Motor neuron (in vitro differentiated cells): ENCODE data around the gene PCDH19. TPM values are rescaled to one million over a fixed set of nuclear protein-coding genes. Genes with fewer than 3 reads are reported as not detected.

Source experiments
- ATAC-seq, 8 experiments: fragments of 200-7000 bp; cut with Tn5 transposase; replicated peaks in 6 of 8; 2 replicates each; pipeline ENCODE4 v1.8.0; 2021; ENCODE audit warnings: mild to moderate bottlenecking in 8 of 8, moderate library complexity in 8 of 8
- H3K27ac ChIP-seq, 2 donors: fragments of 250-450 bp; sonication (Bioruptor Pico); 2 replicates each; pipeline ENCODE4 v1.9.0; 2021; ENCODE audit warnings: antibody characterized with exemption in 2 of 2, mild to moderate bottlenecking in 2 of 2, moderate library complexity in 1 of 2
- H3K4me1 ChIP-seq, 2 donors: fragments of 250-450 bp; sonication (Bioruptor Pico); replicated peaks in 1 of 2; 2 replicates each; pipeline ENCODE4 v1.6.1; 2021; ENCODE audit warnings: antibody characterized with exemption in 2 of 2, mild to moderate bottlenecking in 2 of 2, moderate library complexity in 1 of 2
- H3K4me3 ChIP-seq, 5 donors: fragments of 250-450 bp; sonication (Bioruptor Pico); 2 replicates each; pipeline ENCODE4 v1.9.0; 2021; ENCODE audit warnings: antibody characterized with exemption in 5 of 5, mild to moderate bottlenecking in 5 of 5, moderate library complexity in 4 of 5
- WGBS, 10 experiments: fragments of 450-650 bp; shearing (Covaris generic); methylation state at CpG; one replicate each; pipeline ENCODE4 v1.0.0; 2022; 5-methylcytosine and 5-hydroxymethylcytosine counted together
- in situ Hi-C, 9 experiments: fragments of 400-800 bp; cut with MboI; loops; one replicate each; pipeline ENCODE4 v1.15.0; 2021; ENCODE audit warnings: low sequenced_read_pairs in 9 of 9, low pct_unique_long_range_greater_than_20kb in 2 of 9; ENCODE audit not compliant: unreplicated experiment in 9 of 9
- total RNA-seq, 8 experiments: library from RNA; unstranded; fragments of 300-600 nt; gene quantifications; 2 replicates each; pipeline versions ENCODE4 v1.2.3 to v1.2.4, GENCODE V29; 2022

Gene PCDH19
- total RNA-seq, 8 experiments from 2014 or later: 0.20 to 11.2 (median 9.1) TPM

DNA sequence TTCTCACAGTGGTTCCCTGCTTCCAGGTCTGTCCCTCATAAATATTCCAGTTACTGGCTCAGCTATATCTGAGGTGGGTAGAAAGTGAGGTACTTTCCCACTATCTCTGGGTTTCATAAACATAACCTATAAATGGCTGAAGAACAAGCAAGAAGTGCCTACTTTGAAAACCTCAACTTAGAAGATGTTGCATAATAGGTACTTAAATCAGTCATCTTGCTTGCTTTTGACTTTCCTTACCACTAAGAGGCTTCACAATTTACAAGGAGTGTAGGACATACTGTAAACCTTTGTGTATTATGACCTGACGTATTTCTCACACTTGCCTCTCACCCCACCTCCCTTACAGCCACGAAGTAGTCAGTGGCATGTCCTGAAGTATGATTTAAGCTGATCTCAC, 145.9 kb downstream of the PCDH19 start:
- 0 to 51% methylated on average over 1 to 2 of the region's 2 CpGs; no CpG with 5 or more reads in 8 of the 10 experiments for WGBS, 10 experiments
- Histone ChIP-seq H3K27ac (no peak overlapping the region), H3K4me1 (no peaks in the 10 kb centered on the region), H3K4me3 (no peak overlapping the region)
- in situ Hi-C loops: no loop called here
- no peak for ATAC-seq

DNA sequence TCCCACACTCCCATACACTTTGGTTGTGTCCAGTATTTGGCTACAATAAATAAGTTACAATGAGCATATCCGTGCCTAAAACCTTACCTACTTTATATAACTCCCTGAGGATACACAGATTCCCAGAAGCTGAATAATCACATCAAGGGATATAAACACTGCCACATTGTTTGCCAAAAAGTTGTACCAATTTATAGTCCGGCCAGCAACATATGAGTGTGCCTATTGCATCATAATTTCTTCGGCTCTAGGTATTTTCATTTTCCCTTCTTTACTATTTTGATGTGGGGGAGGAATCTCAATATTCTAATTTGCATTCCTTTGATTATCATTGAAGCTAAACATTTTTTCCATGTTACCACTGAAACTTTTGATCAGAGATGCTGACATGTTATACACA, 146.4 kb downstream of the PCDH19 start:
- WGBS, 10 experiments: 0 to 100% (median 50%) methylated on average over 1 to 3 of the region's 3 CpGs; no CpG with 5 or more reads in 3 of the 10 experiments
- no peak for ATAC-seq
- Histone ChIP-seq H3K27ac (no peak overlapping the region), H3K4me1 (no peaks in the 10 kb centered on the region), H3K4me3 (no peak overlapping the region)
- in situ Hi-C loops: no loop called here

DNA sequence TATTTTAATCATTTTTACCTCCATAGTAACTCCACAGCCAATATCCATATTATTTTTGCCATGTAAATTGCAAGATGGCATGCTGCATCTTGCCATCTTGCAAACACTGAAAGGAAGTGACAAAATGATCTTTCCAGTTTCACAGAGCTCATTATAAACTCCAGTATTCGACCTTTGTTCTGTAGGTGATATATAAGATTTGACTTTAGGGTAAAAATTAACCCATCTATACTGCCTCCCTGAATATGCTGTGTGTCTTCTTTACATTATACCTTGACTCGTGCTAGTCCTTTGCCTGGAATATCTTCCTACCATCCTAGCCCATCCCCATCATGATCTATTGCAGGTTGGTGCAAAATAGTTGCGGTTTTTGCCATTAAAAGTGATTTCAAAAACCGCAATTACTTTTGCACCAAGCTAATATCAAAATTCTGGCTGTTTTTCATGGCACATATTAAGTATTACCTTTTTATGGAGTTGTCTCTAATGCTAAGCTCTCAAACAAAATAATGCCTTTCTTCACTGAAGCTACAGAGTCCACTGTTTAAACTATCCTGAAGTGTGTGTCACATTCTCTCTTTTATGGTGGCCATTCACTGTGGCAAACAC, 161.1 kb downstream of the PCDH19 start:
- in situ Hi-C loops: no loop called here
- Histone ChIP-seq H3K27ac (no peak overlapping the region), H3K4me1 (no peaks in the 10 kb centered on the region), H3K4me3 (no peak overlapping the region)
- WGBS, 10 experiments: 21 to 92% (median 61%) methylated on average over 2 to 3 of the region's 4 CpGs; no CpG with 5 or more reads in 7 of the 10 experiments
- ATAC-seq: no peak

DNA sequence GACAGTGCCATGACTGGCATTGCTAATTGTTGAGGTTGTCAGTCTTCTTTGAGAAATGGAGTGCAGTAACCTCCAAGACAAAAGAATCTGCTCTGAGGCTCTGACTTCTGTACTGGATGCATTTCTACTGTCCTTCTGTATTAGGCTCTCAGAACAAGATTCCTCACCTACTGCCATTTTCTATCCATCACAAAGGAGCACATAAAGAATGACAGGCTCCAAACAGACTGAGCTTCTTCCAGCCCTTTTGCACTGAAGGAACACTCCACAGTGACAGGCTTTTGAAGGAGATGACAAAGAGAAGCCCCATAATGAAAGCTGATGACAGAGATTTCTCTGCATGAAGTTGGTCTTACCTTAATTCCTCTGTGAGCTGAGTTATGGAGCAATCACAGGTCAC, 162.2 kb downstream of the PCDH19 start:
- H3K27ac ChIP-seq: no peak overlapping the region
- ATAC-seq: no peak
- H3K4me1 ChIP-seq: no peaks in the 10 kb centered on the region
- H3K4me3 ChIP-seq: no peak overlapping the region
- in situ Hi-C loops: no loop called here

DNA sequence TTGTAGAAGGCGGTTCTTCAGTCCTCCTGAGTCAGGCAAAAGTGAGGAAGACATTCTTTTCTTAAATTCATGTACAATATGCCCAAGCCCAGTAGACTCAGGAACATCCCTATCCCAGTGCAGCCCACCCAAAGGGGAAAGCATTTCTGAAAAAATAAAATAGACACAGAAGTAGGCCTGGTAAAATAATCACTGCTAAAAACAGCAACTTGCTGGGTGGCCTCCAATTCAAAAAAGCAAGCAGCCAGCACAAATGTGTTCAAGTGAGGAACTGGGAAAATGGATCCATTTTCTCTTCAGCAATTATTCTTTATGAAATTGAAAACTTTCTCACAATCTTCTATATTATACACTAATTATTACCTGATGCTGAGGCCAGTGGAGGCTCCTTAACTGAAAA, 165.4 kb downstream of the PCDH19 start:
- in situ Hi-C loops: no loop called here
- Histone ChIP-seq H3K4me3 (no peak overlapping the region), H3K27ac (no peak overlapping the region), H3K4me1 (no peaks in the 10 kb centered on the region)
- ATAC-seq: no peak
- WGBS, 10 experiments: 20 to 100% (median 50%) methylated on average over 1 of the region's 1 CpG; no CpG with 5 or more reads in 7 of the 10 experiments

Other genes starting within 250 kb of the PCDH19 start
- 1 to 10 TPM in 2 of 8 experiments, under 1 TPM in 3, not detected in 3; 0.11 to 3.8 (median 0.50) TPM for gene TNMD, start 174.7 kb upstream of the PCDH19 start, total RNA-seq
- 10 to 100 TPM; 20.1 to 65.0 (median 31.5) TPM for gene TSPAN6, start 226.5 kb upstream of the PCDH19 start, total RNA-seq
- 10 to 100 TPM in 2 of 8 experiments, 1 to 10 TPM in 2, under 1 TPM in 3, not detected in 1; 0.05 to 26.9 (median 6.6) TPM for gene SRPX2, start 233.9 kb upstream of the PCDH19 start, total RNA-seq